ENCODE measurements around the gene CD1C.
A peak's percentile ranks its signal among the peaks of the same experiment; 100 is the strongest.
"Not testable (repeated sequence)": the region's sequence is repeated elsewhere in the genome, so short reads cannot be mapped to it uniquely, and the experiment has no call there.

Gene CD1C

GRCh38 chr1:158257888-158258287 is 31.8 kb upstream of the CD1C start:
- TF ChIP-seq CTCF (IDR thresholded peaks at IDR 0.05; ENCODE audit: control insufficient read depth, extremely low read depth, insufficient read depth), result no peak
- no peak for DNase-seq (ENCODE audit: low read depth)
- H3K4me3 ChIP-seq (ENCODE audit: low read depth, low read length), result no peak overlapping the region

- DNase-seq (ENCODE audit: low read depth), result no peak
- TF ChIP-seq CTCF (IDR thresholded peaks at IDR 0.05; ENCODE audit: control insufficient read depth, extremely low read depth, insufficient read depth), result no peak
- H3K4me3 ChIP-seq (ENCODE audit: low read depth, low read length), result no peak overlapping the region
These were observed 30.6 kb upstream of the CD1C start for GRCh38 chr1:158259117-158259516.

- no peak for TF ChIP-seq CTCF (IDR thresholded peaks at IDR 0.05; ENCODE audit: control insufficient read depth, extremely low read depth, insufficient read depth)
- H3K4me3 ChIP-seq (ENCODE audit: low read depth, low read length), result no peak overlapping the region
- peak; percentile 76 for DNase-seq (ENCODE audit: low read depth)
These were observed 17.0 kb upstream of the CD1C start for GRCh38 chr1:158272681-158273080.

GRCh38 chr1:158274797-158275196 is 14.9 kb upstream of the CD1C start:
- no peak for TF ChIP-seq CTCF (IDR thresholded peaks at IDR 0.05; ENCODE audit: control insufficient read depth, extremely low read depth, insufficient read depth)
- no peak overlapping the region for H3K4me3 ChIP-seq (ENCODE audit: low read depth, low read length)
- no peak for DNase-seq (ENCODE audit: low read depth)

GRCh38 chr1:158282421-158282820 is 7.3 kb upstream of the CD1C start:
- H3K4me3 ChIP-seq (ENCODE audit: low read depth, low read length); DNase-seq (ENCODE audit: low read depth): not testable (repeated sequence)

GRCh38 chr1:158283965-158284364 is 5.8 kb upstream of the CD1C start:
- DNase-seq (ENCODE audit: low read depth), result no peak
- no peak for TF ChIP-seq CTCF (IDR thresholded peaks at IDR 0.05; ENCODE audit: control insufficient read depth, extremely low read depth, insufficient read depth)
- H3K4me3 ChIP-seq (ENCODE audit: low read depth, low read length), result no peak overlapping the region

- DNase-seq (ENCODE audit: low read depth), result no peak
- H3K4me3 ChIP-seq (ENCODE audit: low read depth, low read length), result no peak overlapping the region
These were observed 3.9 kb upstream of the CD1C start for GRCh38 chr1:158285756-158286241.

More at GRCh38 chr1:158285756-158286241, 3.9 kb upstream of the CD1C start:
- TF ChIP-seq CTCF (IDR thresholded peaks at IDR 0.05; ENCODE audit: control insufficient read depth, extremely low read depth, insufficient read depth), result no peak
